Left ventricle myocardium inferior (tissue), 1 donor: Measurements from ENCODE around the gene SLC25A19. TPM values are rescaled to one million over a fixed set of nuclear protein-coding genes. Genes with fewer than 3 reads are reported as not detected.
"Not testable (repeated sequence)": the region's sequence is repeated elsewhere in the genome, so short reads cannot be mapped to it uniquely, and the experiment has no call there.

Source experiments
- DNase-seq: peaks from one replicate; pipeline ENCODE4 v3.0.0-alpha.2; 2020
- H3K27ac ChIP-seq: fragments of 200-600 bp; replicated peaks from 2 replicates; pipeline ENCODE4 v1.8.0; 2021
- H3K27me3 ChIP-seq: fragments of 200-600 bp; 2 replicates; pipeline ENCODE4 v1.8.0; 2021; ENCODE audit warnings: low read depth
- H3K36me3 ChIP-seq: fragments of 200-600 bp; 2 replicates; pipeline ENCODE4 v1.8.0; 2021
- H3K4me1 ChIP-seq: fragments of 200-600 bp; 2 replicates; pipeline ENCODE4 v1.8.0; 2021
- H3K4me3 ChIP-seq: fragments of 200-600 bp; 2 replicates; pipeline ENCODE4 v1.8.0; 2021; ENCODE audit warnings: mild to moderate bottlenecking, moderate library complexity
- H3K9me3 ChIP-seq: fragments of 200-600 bp; replicated peaks from 2 replicates; pipeline ENCODE4 v1.8.0; 2021
- CTCF ChIP-seq: fragments of 200-600 bp; IDR thresholded peaks from 2 replicates; pipeline ENCODE4 v1.8.0; 2021; ENCODE audit warnings: antibody characterized with exemption, mild to moderate bottlenecking, borderline replicate concordance
- intact Hi-C: fragments of 100-400 bp; cut with micrococcal nuclease; formaldehyde crosslinking; loops from one replicate; pipeline ENCODE4 v1.11.0; 2022
- total RNA-seq: library from RNA; stranded (reverse); fragmentation: NEBNext Ultra II Directional; extraction: Animal tissue kit (Norgen Biotek cat#: 25700); gene quantifications from one replicate; pipeline ENCODE4 v1.2.1, GENCODE V29; 2021
- donor health status: DM: no; HTN: yes; CAD: no; lungs with severe emphysema.

The SLC25A19 gene
- total RNA-seq, 1 donor from 2014 or later, result 16.0 TPM

DNA sequence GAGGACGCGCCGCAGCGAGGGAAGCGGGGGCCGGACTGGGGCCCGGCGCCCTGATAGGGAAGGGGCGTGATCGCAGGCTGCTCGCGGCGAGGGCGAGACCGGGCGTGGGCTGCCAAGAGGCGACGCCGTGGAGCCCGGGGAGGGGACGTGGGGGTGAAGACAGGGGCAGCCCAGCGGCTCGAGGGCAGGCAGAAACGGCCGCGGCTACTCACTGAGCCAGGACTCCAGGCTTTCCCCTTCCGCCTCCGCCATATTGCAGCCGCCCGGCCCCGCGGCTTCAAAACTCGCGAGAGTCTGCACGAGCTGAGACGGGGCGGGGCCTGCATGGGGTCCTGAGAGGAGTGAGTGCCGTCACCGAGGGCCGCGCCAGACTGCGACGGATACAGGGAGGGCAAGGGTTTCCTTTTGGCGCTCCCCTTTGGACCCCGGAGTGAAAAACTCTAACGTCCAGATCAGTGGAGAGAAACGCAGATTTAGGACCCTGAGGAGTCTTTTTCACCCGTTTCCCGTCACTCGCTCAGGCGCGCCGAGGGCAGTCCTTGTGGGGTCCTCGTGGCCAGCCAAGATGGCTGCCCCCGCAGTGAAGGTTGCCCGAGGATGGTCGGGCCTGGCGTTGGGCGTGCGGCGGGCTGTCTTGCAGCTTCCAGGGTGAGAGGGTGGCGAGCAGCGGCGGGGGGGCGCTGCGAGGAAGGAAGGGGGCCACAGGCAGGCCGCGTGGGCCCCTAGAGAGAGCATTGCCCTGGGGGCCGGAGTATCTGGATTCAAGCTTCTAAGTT lies 27.7 kb downstream of the SLC25A19 start, which contains the start of the genes GGA3 and MRPS7:
Gene GGA3 (minus strand): TSS at position 271 of the 776 bp plus-strand sequence. CDS start 19 bp downstream, at position 252.
Gene MRPS7 (plus strand): TSS at position 544 of the 776 bp plus-strand sequence. CDS start 22 bp downstream, at position 566.
- DNase-seq, result peak; percentile 97
- no peaks in the 10 kb centered on the region for H3K27me3 ChIP-seq
- H3K4me1 ChIP-seq, result peaks cover 55% of the 10 kb centered on the region
- no peak for TF ChIP-seq CTCF
- H3K9me3 ChIP-seq, result no peaks in the 10 kb centered on the region
- H3K4me3 ChIP-seq, result peak within 1 kb of the TSS; percentile 93
- peaks cover 38% of the 10 kb centered on the region for H3K36me3 ChIP-seq
- H3K27ac ChIP-seq, result peak within 1 kb of the TSS; percentile 96
- intact Hi-C loops, result no loop called here

GRCh38 chr17:75260641-75261335 lies 28.4 kb downstream of the SLC25A19 start:
- no peak for DNase-seq
- H3K4me3 ChIP-seq, result peak overlapping the region; percentile 93
- peak overlapping the region; percentile 96 for H3K27ac ChIP-seq
- H3K36me3 ChIP-seq, result peaks cover 31% of the 10 kb centered on the region
- intact Hi-C loops, result no loop called here
- H3K4me1 ChIP-seq, result peaks cover 63% of the 10 kb centered on the region
- no peaks in the 10 kb centered on the region for H3K27me3 ChIP-seq
- no peak for TF ChIP-seq CTCF
- no peaks in the 10 kb centered on the region for H3K9me3 ChIP-seq

DNA sequence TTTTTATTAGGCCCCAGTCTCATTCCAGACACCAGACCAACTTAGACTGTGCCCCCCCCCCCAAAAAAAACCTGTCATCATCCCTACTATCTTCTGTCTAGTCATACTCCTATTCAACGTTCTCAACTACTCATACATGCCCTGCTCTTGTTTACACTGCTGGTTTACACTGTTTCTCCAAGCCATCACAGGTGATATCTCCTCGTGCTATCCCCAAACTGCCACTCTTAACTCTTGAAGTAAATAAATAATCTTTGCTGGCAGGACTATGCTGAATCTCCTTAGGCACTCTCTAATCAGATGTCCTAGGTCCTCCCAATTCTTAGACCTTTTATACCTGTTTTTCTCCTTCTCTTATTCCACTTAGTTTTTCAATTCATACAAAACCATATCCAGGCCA lies 32.0 kb downstream of the SLC25A19 start:
- H3K27me3 ChIP-seq, H3K9me3 ChIP-seq, intact Hi-C loops, DNase-seq, H3K36me3 ChIP-seq, H3K27ac ChIP-seq, H3K4me3 ChIP-seq: not testable (repeated sequence)
- H3K4me1 ChIP-seq, result peaks cover 57% of the 10 kb centered on the region

GRCh38 chr17:75255954-75256698 lies 33.1 kb downstream of the SLC25A19 start:
- Histone ChIP-seq H3K27ac (peak overlapping the region; percentile 56), H3K4me1 (peaks cover 48% of the 10 kb centered on the region)
- intact Hi-C loops, H3K36me3 ChIP-seq, H3K4me3 ChIP-seq, DNase-seq, H3K9me3 ChIP-seq, H3K27me3 ChIP-seq: not testable (repeated sequence)

GRCh38 chr17:75252039-75252816 lies 37.0 kb downstream of the SLC25A19 start:
- H3K4me1 ChIP-seq, result peaks cover 33% of the 10 kb centered on the region
- DNase-seq, result no peak
- intact Hi-C loops, result no loop called here
- no peaks in the 10 kb centered on the region for H3K36me3 ChIP-seq
- no peaks in the 10 kb centered on the region for H3K9me3 ChIP-seq
- no peak for TF ChIP-seq CTCF
- H3K4me3 ChIP-seq, result no peak overlapping the region
- H3K27me3 ChIP-seq, result no peaks in the 10 kb centered on the region
- H3K27ac ChIP-seq, result no peak overlapping the region
